HEK293 (cell line): ENCODE data around the gene RIN3.

Experiments
- BCL11B ChIP-seq: fragments of 450-650 bp; formaldehyde crosslinking; IDR thresholded peaks from 2 replicates; pipeline ENCODE4 v1.5.1; 2016; ENCODE audit warnings: low read depth, missing biosample characterization, missing genetic modification characterization
- PRDM1 ChIP-seq: fragments of 450-650 bp; formaldehyde crosslinking; IDR thresholded peaks from 2 replicates; pipeline ENCODE4; 2016; ENCODE audit warnings: missing biosample characterization, missing genetic modification characterization
- ZBTB17 ChIP-seq: fragments of 450-650 bp; formaldehyde crosslinking; IDR thresholded peaks from 2 replicates; pipeline ENCODE4 v1.5.1; 2016; ENCODE audit warnings: missing biosample characterization, missing genetic modification characterization
- ZEB2 ChIP-seq: fragments of 450-650 bp; formaldehyde crosslinking; IDR thresholded peaks from 2 replicates; pipeline ENCODE4 v1.5.1; 2016; ENCODE audit warnings: missing biosample characterization, missing genetic modification characterization
- ZFP3 ChIP-seq: fragments of 450-650 bp; formaldehyde crosslinking; IDR thresholded peaks from 2 replicates; pipeline ENCODE4 v1.5.1; 2016; ENCODE audit warnings: low read depth, missing biosample characterization, missing genetic modification characterization
- ZNF10 ChIP-seq: fragments of 450-650 bp; formaldehyde crosslinking; IDR thresholded peaks from 2 replicates; pipeline ENCODE4 v1.5.1; 2017; ENCODE audit warnings: missing biosample characterization, missing genetic modification characterization
- ZNF121 ChIP-seq: fragments of 450-650 bp; formaldehyde crosslinking; IDR thresholded peaks from 2 replicates; pipeline ENCODE4 v1.5.1; 2016; ENCODE audit warnings: missing biosample characterization, missing genetic modification characterization
- ZNF639 ChIP-seq: fragments of 450-650 bp; formaldehyde crosslinking; IDR thresholded peaks from 2 replicates; pipeline ENCODE4 v1.5.1; 2016; ENCODE audit warnings: missing biosample characterization, missing genetic modification characterization
- ZNF768 ChIP-seq: fragments of 450-650 bp; formaldehyde crosslinking; IDR thresholded peaks from 2 replicates; pipeline ENCODE4 v1.5.1; 2018; ENCODE audit warnings: missing biosample characterization, mild to moderate bottlenecking, missing genetic modification characterization
- TF ChIP-seq, protein P1 (sequence below): fragments of 450-650 bp; formaldehyde crosslinking; IDR thresholded peaks from 2 replicates; pipeline ENCODE4 v1.5.1; 2016; ENCODE audit warnings: missing biosample characterization, missing genetic modification characterization
- TF ChIP-seq, protein P2 (sequence below): fragments of 450-650 bp; formaldehyde crosslinking; IDR thresholded peaks from 2 replicates; pipeline ENCODE4 v1.5.1; 2017; ENCODE audit warnings: missing biosample characterization, missing genetic modification characterization

DNA sequence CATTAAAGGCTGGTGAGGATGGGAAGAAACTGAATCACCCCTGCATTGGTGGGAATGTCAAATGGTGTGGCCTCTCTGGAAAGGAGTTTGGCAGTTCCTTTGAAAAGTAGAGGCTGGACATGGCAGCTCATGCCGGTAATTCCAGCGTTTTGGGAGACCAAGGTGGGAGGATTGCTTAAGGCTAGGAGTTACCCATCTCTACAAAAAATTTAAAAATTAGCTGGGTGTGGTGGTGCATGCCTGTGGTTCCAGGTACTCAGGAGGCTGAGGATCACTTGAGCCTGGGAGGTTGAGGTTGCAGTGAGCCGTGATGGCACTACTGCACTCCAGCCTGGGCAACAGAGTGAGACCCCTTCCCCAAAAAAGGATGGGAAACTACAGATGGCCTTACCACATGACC is 93.7 kb downstream of the RIN3 start:
- TF ChIP-seq ZNF768 (tag by site-specific recombination) = no peak
- TF ChIP-seq, protein P1, sequence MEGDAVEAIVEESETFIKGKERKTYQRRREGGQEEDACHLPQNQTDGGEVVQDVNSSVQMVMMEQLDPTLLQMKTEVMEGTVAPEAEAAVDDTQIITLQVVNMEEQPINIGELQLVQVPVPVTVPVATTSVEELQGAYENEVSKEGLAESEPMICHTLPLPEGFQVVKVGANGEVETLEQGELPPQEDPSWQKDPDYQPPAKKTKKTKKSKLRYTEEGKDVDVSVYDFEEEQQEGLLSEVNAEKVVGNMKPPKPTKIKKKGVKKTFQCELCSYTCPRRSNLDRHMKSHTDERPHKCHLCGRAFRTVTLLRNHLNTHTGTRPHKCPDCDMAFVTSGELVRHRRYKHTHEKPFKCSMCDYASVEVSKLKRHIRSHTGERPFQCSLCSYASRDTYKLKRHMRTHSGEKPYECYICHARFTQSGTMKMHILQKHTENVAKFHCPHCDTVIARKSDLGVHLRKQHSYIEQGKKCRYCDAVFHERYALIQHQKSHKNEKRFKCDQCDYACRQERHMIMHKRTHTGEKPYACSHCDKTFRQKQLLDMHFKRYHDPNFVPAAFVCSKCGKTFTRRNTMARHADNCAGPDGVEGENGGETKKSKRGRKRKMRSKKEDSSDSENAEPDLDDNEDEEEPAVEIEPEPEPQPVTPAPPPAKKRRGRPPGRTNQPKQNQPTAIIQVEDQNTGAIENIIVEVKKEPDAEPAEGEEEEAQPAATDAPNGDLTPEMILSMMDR = no peak
- TF ChIP-seq ZBTB17 (tag by site-specific recombination) = no peak
- no peak for TF ChIP-seq ZNF639 (tag by site-specific recombination)
- no peak for TF ChIP-seq ZFP3 (tag by site-specific recombination)
- TF ChIP-seq, protein P2, sequence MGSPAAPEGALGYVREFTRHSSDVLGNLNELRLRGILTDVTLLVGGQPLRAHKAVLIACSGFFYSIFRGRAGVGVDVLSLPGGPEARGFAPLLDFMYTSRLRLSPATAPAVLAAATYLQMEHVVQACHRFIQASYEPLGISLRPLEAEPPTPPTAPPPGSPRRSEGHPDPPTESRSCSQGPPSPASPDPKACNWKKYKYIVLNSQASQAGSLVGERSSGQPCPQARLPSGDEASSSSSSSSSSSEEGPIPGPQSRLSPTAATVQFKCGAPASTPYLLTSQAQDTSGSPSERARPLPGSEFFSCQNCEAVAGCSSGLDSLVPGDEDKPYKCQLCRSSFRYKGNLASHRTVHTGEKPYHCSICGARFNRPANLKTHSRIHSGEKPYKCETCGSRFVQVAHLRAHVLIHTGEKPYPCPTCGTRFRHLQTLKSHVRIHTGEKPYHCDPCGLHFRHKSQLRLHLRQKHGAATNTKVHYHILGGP (tag by site-specific recombination) = no peak
- no peak for TF ChIP-seq BCL11B
- TF ChIP-seq ZEB2 = no peak
- TF ChIP-seq PRDM1 (tag by site-specific recombination) = no peak
- TF ChIP-seq ZNF10 (tag by site-specific recombination) = no peak
- no peak for TF ChIP-seq ZNF121 (tag by site-specific recombination)
